HG03558 (cell line): ENCODE measurements around the gene NFE2.

Source experiments
- ATAC-seq: cut with Tn5 transposase; IDR thresholded peaks from one replicate; pipeline ENCODE4 v1.9.1; 2021; ENCODE audit warnings: moderate number of reproducible peaks; ENCODE audit not compliant: unreplicated experiment; ENCODE audit errors: extremely low read depth

NFE2 gene

GRCh38 chr12:54311051-54311450, 10.2 kb upstream of the NFE2 start:
- ATAC-seq = no peak

DNA sequence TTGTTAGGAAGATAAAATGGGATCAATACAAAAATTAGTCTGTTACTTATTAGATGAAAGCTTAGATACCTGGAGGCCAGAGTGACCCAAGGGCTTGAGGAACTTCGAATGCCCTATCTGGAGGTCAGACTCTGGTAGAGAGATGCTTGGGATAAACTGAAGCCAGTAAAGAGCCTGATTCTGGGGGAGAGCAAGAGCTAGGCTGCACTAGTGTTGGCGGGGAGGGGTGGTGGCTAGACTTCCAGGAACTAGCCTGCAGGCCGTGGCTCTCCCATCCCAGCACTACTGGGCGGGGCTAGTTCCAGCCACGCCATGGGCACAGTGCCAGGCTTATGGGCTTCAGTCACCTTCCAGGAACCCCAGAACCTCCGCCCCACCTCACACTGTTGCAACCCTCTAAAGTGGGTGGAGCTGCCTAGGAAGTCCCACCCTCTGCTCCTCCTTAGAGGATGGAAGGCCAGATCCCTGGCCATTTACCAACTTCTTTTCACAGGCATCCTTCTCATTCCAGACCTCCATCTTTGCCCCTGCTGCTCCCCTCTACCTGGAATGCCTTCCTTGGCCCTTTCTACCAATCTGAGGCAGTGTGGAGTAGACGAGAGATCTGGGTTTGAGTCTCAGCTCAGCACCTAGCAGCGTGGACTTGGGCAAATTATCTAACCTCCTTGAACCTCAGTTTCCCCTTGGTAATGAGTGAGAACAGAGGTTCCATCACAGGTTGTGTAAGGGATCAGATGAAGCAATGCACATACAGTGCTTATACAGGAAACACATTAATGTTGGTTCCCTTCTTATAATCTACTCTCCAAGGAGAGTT, 6.3 kb upstream of the NFE2 start:
- no peak for ATAC-seq

- ATAC-seq = no peak
Observed at GRCh38 chr12:54304187-54304810, 3.5 kb upstream of the NFE2 start.

GRCh38 chr12:54303640-54304039, 2.8 kb upstream of the NFE2 start:
- ATAC-seq = no peak

- ATAC-seq = no peak
Observed at GRCh38 chr12:54301428-54302048, 723 bp upstream of the NFE2 start.

DNA sequence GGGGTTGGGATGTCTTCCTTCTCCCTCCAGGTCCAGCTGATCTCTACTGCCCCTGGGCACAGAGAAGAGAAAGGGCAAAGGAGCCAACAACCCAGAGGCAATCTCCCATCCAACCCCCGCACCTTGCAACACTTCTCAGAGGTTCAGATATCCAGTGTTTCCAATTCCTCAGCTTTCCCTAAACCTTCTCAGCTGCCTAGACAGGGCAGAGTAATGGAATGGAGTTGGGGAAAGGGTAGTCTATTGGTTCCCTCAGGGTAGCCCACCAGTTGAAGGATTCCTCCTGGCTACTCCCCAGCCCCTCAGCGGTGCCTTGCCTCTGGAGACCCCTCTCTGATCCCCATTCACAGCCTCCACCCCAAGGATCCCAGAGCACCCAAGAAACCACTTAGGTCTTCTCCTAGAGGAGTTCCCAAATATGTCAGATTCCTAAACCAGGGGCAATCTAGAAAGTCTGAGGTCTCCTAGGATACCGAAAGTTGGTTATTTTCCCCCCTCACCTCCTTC, 537 bp downstream of the NFE2 start:
- ATAC-seq = no peak

- ATAC-seq = no peak
Observed at GRCh38 chr12:54299515-54300224, 1.1 kb downstream of the NFE2 start.

DNA sequence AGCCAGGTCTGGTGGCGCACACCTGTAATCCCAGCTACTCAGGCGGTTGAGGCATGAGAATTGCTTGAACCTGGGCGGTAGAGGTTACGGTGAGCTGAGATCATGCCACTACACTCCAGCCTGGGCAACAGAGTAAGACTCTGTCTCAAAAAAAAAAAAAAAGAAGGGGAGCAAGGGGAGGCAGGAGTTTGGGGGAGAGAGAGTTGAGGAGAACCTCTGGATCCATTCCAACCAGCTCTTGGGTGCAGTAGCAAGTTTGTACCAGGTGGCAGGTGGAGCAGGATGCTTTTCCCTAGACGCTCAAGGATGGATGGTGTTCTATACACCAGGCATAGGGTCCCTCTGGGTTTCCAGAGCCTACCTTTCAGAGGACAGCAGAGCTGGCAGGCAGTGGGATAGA, 1.9 kb downstream of the NFE2 start:
- ATAC-seq = no peak

- ATAC-seq = no peak
Observed at GRCh38 chr12:54296393-54297099, 4.3 kb downstream of the NFE2 start.

DNA sequence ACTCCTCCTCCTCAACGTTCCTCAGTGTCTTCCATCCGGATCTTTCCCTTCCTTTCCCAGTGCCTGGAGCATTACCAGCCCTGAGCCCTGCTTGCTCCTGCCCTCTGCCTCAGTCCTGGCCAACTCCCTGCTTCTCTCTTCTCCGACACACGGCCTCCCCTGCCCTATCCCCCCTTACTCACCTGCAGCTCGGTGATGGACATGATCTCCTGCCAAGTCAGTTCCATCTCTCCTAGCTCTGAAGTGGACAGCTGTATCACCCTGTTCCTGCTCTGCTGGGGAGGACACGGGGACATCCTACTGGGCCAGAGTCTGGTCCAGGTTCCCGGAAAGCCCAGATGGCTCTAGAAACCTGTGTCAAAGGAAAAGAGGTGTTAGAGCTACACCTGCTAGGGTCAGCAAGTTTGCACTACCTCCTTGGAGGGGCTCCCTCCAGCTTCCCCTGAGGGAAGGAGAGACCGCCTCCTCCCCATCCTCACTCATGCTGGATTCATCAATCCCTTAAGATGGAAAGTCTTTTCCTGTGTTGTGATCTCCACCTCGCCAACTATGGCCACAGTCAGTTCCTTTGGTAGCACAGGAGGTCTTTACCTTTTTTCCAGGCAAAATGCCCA, 5.8 kb downstream of the NFE2 start:
- no peak for ATAC-seq

DNA sequence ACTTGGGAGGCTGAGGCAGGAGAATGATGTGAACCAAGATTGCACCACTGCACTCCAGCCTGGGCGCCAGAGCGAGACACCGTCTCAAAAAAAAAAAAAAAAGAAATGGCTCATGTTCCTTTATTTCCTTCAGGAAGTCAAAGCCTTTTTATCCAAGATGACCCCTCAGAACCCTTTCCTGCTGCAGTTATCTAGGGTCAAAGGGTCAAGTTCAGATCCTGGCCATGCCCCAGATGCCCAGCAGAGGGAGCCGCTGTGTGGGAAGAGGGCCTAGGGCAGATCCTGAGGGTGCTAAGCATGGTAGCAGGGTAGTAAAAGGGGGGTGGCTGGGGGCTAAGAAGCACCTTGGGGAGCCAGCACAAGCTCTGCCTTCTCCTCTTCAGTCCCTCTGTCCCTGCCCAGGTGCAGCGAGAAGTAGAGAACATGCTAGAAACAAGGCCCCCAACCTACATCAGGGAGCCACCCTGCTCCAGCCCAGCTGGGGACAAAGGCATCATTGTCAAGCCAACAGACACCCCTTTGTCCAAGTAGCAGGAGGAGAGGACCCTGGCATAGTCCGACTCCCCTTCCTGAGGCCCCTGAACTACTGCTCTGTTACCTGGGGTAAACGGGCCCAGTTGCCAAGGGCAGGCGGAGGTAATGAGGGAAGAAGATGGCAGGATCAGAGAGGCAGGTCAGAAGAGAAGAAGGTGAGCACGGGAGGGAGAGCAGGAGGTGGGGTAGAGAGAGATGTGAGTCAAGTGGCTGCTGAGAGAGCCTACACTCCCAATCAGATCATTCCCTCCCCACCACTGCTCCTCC, 6.5 kb downstream of the NFE2 start:
- ATAC-seq = no peak

GRCh38 chr12:54292931-54293241, 7.9 kb downstream of the NFE2 start:
- ATAC-seq = no peak

- ATAC-seq = no peak
Observed at GRCh38 chr12:54292083-54292930, 8.5 kb downstream of the NFE2 start.

DNA sequence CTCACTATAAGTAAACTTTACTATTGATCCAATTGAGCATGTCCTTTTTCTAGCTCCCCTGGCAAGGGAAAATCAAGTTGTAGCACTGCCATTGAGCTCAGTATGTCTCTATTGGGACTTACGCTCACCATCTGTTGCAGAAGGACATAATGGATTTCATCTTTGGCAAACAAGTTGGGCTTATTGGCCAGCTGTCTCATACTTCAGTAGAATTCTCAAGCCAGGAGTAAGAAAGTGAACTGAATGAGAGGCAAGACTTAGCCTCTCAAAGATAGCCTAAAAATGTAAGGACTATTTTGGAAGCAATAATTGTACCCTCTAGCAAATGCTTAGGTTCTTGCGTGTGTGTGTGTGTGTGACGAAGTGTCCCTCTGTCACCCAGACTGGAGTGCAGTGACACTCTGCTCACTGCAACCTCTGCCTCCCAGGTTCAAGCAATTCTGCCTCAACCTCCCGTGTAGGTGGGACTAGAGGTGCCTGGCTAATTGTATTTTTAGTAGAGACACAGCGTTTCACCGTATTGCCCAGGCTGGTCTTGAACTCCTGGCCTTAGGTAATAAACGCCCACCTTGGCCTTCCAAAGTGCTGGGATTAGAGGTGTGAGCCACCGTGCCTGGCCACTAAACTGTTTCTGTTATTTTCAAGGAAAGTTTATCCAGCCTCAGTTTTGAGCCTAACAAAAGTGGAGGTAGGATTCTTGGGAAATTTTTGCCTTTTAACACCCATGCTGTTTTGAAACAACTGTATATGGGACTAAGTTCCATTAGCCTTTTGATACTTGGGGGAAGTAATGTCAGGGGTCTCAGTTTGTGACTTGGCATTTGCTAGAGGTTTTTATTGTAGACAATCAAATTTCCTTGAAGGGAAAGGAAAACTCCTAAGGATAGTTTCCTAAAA, 13.3 kb downstream of the NFE2 start:
- ATAC-seq = no peak

GRCh38 chr12:54286042-54287030, 14.5 kb downstream of the NFE2 start:
- no peak for ATAC-seq
